ENCODE results near the gene USP24.

DNA sequence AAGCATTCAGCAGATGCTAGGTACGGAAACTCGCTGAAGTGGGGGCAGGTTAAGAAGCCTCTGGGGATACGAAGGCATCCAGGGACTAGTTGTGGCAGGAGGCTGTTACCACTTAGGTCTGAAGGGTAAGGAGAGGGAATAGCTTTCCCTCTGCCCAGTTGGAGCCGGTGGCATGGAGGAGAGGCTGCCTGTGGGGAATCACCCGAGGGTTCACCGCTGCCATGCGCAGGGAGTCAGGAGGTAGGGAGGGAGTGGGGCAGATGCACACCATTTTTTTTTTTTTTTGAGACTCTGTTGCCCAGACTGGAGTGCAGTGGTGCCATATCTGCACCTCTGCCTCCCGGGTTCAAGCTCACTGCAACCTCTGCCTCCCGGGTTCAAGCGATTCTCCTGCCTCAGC lies 169.7 kb downstream of the USP24 start:
- TF ChIP-seq SP1 (CRISPR knock-in tag; conservative IDR thresholded peaks at IDR 0.05) (no peak), ESRRA (CRISPR knock-in tag; IDR thresholded peaks at IDR 0.05; ENCODE audit: borderline replicate concordance) (no peak), ZNF121 (CRISPR knock-in tag; IDR thresholded peaks at IDR 0.05) (no peak), CREB1 (CRISPR knock-in tag; IDR thresholded peaks at IDR 0.05) (no peak), ATF1 (CRISPR knock-in tag; IDR thresholded peaks at IDR 0.05) (no peak), TCF7 (CRISPR knock-in tag; IDR thresholded peaks at IDR 0.05; ENCODE audit: low read depth) (no peak)
- TF ChIP-seq, protein P1, sequence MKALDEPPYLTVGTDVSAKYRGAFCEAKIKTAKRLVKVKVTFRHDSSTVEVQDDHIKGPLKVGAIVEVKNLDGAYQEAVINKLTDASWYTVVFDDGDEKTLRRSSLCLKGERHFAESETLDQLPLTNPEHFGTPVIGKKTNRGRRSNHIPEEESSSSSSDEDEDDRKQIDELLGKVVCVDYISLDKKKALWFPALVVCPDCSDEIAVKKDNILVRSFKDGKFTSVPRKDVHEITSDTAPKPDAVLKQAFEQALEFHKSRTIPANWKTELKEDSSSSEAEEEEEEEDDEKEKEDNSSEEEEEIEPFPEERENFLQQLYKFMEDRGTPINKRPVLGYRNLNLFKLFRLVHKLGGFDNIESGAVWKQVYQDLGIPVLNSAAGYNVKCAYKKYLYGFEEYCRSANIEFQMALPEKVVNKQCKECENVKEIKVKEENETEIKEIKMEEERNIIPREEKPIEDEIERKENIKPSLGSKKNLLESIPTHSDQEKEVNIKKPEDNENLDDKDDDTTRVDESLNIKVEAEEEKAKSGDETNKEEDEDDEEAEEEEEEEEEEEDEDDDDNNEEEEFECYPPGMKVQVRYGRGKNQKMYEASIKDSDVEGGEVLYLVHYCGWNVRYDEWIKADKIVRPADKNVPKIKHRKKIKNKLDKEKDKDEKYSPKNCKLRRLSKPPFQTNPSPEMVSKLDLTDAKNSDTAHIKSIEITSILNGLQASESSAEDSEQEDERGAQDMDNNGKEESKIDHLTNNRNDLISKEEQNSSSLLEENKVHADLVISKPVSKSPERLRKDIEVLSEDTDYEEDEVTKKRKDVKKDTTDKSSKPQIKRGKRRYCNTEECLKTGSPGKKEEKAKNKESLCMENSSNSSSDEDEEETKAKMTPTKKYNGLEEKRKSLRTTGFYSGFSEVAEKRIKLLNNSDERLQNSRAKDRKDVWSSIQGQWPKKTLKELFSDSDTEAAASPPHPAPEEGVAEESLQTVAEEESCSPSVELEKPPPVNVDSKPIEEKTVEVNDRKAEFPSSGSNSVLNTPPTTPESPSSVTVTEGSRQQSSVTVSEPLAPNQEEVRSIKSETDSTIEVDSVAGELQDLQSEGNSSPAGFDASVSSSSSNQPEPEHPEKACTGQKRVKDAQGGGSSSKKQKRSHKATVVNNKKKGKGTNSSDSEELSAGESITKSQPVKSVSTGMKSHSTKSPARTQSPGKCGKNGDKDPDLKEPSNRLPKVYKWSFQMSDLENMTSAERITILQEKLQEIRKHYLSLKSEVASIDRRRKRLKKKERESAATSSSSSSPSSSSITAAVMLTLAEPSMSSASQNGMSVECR (CRISPR knock-in tag; IDR thresholded peaks at IDR 0.05; ENCODE audit: borderline replicate concordance), result no peak
- TF ChIP-seq, protein P2, sequence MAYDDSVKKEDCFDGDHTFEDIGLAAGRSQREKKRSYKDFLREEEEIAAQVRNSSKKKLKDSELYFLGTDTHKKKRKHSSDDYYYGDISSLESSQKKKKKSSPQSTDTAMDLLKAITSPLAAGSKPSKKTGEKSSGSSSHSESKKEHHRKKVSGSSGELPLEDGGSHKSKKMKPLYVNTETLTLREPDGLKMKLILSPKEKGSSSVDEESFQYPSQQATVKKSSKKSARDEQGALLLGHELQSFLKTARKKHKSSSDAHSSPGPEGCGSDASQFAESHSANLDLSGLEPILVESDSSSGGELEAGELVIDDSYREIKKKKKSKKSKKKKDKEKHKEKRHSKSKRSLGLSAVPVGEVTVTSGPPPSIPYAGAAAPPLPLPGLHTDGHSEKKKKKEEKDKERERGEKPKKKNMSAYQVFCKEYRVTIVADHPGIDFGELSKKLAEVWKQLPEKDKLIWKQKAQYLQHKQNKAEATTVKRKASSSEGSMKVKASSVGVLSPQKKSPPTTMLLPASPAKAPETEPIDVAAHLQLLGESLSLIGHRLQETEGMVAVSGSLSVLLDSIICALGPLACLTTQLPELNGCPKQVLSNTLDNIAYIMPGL (CRISPR knock-in tag; IDR thresholded peaks at IDR 0.05), result no peak
- TF ChIP-seq, protein P3, sequence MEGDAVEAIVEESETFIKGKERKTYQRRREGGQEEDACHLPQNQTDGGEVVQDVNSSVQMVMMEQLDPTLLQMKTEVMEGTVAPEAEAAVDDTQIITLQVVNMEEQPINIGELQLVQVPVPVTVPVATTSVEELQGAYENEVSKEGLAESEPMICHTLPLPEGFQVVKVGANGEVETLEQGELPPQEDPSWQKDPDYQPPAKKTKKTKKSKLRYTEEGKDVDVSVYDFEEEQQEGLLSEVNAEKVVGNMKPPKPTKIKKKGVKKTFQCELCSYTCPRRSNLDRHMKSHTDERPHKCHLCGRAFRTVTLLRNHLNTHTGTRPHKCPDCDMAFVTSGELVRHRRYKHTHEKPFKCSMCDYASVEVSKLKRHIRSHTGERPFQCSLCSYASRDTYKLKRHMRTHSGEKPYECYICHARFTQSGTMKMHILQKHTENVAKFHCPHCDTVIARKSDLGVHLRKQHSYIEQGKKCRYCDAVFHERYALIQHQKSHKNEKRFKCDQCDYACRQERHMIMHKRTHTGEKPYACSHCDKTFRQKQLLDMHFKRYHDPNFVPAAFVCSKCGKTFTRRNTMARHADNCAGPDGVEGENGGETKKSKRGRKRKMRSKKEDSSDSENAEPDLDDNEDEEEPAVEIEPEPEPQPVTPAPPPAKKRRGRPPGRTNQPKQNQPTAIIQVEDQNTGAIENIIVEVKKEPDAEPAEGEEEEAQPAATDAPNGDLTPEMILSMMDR (IDR thresholded peaks at IDR 0.05), result no peak
- TF ChIP-seq, protein P4, sequence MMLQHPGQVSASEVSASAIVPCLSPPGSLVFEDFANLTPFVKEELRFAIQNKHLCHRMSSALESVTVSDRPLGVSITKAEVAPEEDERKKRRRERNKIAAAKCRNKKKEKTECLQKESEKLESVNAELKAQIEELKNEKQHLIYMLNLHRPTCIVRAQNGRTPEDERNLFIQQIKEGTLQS (CRISPR knock-in tag; conservative IDR thresholded peaks at IDR 0.05), result no peak
- TF ChIP-seq, protein P5, sequence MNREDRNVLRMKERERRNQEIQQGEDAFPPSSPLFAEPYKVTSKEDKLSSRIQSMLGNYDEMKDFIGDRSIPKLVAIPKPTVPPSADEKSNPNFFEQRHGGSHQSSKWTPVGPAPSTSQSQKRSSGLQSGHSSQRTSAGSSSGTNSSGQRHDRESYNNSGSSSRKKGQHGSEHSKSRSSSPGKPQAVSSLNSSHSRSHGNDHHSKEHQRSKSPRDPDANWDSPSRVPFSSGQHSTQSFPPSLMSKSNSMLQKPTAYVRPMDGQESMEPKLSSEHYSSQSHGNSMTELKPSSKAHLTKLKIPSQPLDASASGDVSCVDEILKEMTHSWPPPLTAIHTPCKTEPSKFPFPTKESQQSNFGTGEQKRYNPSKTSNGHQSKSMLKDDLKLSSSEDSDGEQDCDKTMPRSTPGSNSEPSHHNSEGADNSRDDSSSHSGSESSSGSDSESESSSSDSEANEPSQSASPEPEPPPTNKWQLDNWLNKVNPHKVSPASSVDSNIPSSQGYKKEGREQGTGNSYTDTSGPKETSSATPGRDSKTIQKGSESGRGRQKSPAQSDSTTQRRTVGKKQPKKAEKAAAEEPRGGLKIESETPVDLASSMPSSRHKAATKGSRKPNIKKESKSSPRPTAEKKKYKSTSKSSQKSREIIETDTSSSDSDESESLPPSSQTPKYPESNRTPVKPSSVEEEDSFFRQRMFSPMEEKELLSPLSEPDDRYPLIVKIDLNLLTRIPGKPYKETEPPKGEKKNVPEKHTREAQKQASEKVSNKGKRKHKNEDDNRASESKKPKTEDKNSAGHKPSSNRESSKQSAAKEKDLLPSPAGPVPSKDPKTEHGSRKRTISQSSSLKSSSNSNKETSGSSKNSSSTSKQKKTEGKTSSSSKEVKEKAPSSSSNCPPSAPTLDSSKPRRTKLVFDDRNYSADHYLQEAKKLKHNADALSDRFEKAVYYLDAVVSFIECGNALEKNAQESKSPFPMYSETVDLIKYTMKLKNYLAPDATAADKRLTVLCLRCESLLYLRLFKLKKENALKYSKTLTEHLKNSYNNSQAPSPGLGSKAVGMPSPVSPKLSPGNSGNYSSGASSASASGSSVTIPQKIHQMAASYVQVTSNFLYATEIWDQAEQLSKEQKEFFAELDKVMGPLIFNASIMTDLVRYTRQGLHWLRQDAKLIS (CRISPR knock-in tag; IDR thresholded peaks at IDR 0.05; ENCODE audit: borderline replicate concordance), result no peak
- TF ChIP-seq, protein P6, sequence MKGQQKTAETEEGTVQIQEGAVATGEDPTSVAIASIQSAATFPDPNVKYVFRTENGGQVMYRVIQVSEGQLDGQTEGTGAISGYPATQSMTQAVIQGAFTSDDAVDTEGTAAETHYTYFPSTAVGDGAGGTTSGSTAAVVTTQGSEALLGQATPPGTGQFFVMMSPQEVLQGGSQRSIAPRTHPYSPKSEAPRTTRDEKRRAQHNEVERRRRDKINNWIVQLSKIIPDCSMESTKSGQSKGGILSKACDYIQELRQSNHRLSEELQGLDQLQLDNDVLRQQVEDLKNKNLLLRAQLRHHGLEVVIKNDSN (CRISPR knock-in tag; IDR thresholded peaks at IDR 0.05), result no peak
